GM10248 (cell line): ENCODE measurements around the gene ABCB11.

ENCODE experiments used
- CTCF ChIA-PET: fragments of 300-600 bp; sonication (Branson Sonifier 250); formaldehyde crosslinking; extraction: SDS; loops from one replicate; lab custom pipeline; 2021; ENCODE audit warnings: antibody characterized with exemption; lab: Yijun Ruan, JAX
- POLR2A ChIA-PET: fragments of 350-650 bp; sonication (Branson Sonifier 250); formaldehyde crosslinking; extraction: SDS; loops from one replicate; lab custom pipeline; 2020; ENCODE audit warnings: antibody characterized with exemption; lab: Yijun Ruan, JAX
- DNase-seq: peaks from one replicate; pipeline ENCODE4 v3.0.0; 2012; ENCODE audit errors: extremely low spot score
- TF ChIP-seq, protein P1 (sequence below): IDR thresholded peaks from 2 replicates; pipeline ENCODE4 v1.5.1; 2012; ENCODE audit warnings: mild to moderate bottlenecking, low read depth; ENCODE audit errors: extremely low read depth, missing control alignments, control extremely low read depth

ABCB11 gene

DNA sequence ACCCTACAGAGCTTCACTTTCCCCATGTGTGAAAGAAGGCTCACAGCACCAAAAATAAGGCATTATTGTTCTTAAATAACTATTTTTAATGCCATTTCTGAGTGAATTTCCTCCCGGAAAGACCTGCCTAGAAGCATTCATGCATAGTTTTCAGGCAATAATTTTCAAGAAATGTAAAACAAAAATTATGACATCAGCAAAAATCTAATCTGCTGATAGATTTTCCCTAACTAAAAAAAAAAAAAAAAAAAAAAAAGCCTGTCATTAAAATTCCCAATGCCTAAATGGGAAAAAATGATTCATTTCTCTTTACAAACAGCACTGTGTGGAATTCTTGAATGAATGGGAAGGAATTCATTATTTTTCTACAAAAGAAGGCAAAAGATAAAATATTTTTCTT is 35.4 kb downstream of the ABCB11 start:
- DNase-seq: no peak
- CTCF ChIA-PET: no interaction called here
- POLR2A ChIA-PET: no interaction called here
- TF ChIP-seq, protein P1, sequence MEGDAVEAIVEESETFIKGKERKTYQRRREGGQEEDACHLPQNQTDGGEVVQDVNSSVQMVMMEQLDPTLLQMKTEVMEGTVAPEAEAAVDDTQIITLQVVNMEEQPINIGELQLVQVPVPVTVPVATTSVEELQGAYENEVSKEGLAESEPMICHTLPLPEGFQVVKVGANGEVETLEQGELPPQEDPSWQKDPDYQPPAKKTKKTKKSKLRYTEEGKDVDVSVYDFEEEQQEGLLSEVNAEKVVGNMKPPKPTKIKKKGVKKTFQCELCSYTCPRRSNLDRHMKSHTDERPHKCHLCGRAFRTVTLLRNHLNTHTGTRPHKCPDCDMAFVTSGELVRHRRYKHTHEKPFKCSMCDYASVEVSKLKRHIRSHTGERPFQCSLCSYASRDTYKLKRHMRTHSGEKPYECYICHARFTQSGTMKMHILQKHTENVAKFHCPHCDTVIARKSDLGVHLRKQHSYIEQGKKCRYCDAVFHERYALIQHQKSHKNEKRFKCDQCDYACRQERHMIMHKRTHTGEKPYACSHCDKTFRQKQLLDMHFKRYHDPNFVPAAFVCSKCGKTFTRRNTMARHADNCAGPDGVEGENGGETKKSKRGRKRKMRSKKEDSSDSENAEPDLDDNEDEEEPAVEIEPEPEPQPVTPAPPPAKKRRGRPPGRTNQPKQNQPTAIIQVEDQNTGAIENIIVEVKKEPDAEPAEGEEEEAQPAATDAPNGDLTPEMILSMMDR: no peak

DNA sequence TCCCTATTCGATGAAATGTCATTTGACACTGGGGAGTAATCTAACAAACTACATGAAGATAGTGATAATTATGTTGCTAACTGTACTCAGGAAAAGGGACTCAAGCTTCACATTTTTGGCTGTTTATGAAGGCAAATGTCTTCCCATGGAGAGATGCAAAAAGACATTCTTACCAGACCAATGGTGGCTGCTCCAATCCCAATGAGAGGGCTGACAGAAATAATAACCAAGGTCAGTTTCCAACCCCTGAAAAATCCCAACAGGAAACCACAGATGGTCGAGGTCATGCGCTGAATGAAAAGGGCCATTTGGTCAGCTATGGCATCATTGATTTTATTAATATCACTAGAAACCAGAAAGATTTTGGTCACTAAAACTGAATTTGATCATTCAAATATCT is 37.6 kb downstream of the ABCB11 start:
- ChIA-PET POLR2A (no interaction called here), CTCF (interaction anchor here (2.6 kb wide), 1 partner anchor 10 kb away, joined by 11 read pairs; no protein-coding TSS in a partner anchor)
- TF ChIP-seq, protein P1: no peak
- no peak for DNase-seq

DNA sequence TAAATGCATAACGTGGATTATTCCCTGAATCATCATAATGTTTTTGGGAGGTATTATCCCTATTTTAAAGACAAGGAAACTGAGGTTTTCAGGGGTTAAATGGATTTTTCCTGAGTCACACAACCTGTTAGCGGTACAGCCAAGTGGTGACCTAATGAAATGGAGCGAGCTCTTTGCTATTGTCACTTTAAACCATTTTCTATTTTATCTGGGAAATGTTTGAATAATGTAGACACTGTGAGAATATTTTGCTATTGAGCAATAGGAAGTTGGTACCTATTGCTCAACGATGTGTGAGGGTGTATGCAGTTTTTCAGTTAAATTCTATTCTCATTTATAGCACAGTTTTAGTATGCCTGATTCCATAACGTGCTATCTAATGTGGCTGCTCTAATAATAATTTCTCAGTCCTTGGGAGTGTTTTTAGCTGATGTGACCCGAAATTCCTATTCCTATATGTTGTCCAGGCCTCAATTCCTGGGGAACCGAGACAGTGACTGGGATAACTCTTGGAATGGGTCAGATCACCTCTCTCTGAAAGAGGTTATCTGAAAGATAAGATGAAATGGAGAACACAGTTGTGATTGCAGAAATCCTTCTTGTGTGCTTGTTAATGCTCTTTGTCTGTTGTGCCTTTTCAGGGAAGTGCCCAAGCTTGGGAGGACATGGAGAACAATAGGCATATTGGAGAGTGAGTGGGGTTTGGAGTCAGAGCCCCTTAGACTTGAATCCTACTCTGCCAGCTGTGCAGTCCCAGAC is 38.4 kb downstream of the ABCB11 start:
- TF ChIP-seq, protein P1: no peak
- no peak for DNase-seq
- CTCF ChIA-PET: interaction anchor here (2.6 kb wide), 1 partner anchor 9 kb away, joined by 11 read pairs; no protein-coding TSS in a partner anchor
- POLR2A ChIA-PET: no interaction called here

DNA sequence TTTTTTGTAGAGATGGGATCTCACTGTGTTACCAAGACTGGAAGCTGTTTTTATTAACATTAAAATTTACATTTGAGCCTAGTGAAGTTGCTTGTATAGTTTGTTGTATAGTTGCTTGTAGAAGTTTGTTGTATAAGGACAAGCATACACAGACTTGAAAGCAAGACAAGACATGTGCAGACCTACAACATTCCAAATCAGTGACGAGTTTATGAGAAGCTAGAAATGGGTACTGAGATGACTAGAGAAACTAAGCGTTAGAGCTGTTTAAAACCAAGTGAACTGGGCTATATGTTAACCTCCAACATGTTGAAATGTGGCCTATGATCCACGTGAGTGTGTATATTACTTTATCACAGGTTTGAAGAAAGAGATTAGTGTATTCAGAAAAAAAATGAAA is 39.1 kb downstream of the ABCB11 start:
- POLR2A ChIA-PET: no interaction called here
- no peak for DNase-seq
- CTCF ChIA-PET: interaction anchor here (1.4 kb wide), 1 partner anchor 13 kb away, joined by 3 read pairs; no protein-coding TSS in a partner anchor
- TF ChIP-seq, protein P1: no peak

DNA sequence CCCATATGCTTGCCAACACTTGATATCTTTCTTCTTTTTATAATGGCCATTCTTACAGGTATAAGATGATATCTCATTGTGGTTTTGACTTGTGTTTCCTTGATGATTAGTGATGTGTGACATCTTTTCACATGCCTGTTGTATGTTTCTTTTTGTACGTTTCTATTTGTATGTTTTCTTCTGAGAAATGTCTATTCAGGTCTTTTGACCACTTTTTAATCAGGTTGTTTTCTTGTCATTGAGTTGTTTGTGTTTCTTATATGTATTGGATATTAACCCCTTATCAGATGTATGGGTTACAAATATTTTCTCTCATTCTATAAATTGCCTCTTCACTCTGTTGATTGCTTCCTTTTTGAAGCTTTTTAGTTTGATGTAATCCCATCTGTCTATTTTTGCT is 42.4 kb downstream of the ABCB11 start:
- POLR2A ChIA-PET: no interaction called here

DNA sequence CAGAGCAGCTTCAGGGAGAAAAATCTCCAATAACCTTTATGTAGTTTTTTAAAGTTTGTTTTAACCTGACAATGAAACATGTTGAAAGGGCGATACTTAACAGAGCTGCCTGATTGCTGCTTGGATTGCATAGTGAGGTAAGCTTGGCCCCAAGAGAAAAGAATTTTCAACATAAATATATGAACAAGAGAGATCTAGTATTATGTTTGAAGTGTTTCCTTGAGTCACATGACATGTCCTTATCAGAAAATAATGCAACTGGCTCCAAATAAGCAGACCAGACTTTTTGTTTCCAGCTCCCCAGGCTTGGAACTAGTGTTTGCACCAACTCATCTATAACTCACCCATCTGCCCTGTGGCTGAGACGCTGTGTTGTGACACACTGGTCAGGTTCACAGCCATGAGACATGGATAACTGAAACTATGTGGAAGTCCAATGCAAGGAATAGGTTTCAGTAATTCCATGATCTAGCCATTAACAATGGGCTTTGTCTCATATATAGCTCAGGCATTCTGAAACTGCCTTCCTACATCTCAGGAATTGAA is 44.7 kb downstream of the ABCB11 start:
- ChIA-PET POLR2A (no interaction called here), CTCF (interaction anchor here (1.1 kb wide), 1 partner anchor 146 kb away, joined by 3 read pairs; no protein-coding TSS in a partner anchor)
- TF ChIP-seq, protein P1: no peak
- no peak for DNase-seq

More for the DNA sequence above, 42.4 kb downstream of the ABCB11 start:
- DNase-seq: no peak
- CTCF ChIA-PET: no interaction called here
- TF ChIP-seq, protein P1: no peak
